Activated CD8-positive, alpha-beta T cell treated with anti-CD3 and anti-CD28 coated beads for 36 hours (primary cell): Measurements from ENCODE around the gene SLC35F3. TPM values are rescaled to one million over a fixed set of nuclear protein-coding genes. Genes with fewer than 3 reads are reported as not detected.

Source experiments
- ATAC-seq: fragments of 200-7000 bp; cut with Tn5 transposase; one replicate; pipeline ENCODE4 v1.10.0; 2021; ENCODE audit warnings: mild to moderate bottlenecking, moderate library complexity
- CTCF ChIA-PET: fragments of 350-600 bp; sonication (Branson Sonifier 250); formaldehyde crosslinking; loops from one replicate; lab custom pipeline; 2021; ENCODE audit warnings: antibody characterized with exemption; lab: Charles Lee
- POLR2A ChIA-PET: fragments of 350-600 bp; sonication (Branson Sonifier 250); formaldehyde crosslinking; loops from one replicate; lab custom pipeline; 2021; ENCODE audit warnings: antibody characterized with exemption; lab: Charles Lee
- DNase-seq: peaks from one replicate; pipeline ENCODE4 v3.0.0-alpha.2; 2020
- H3K27ac Mint-ChIP-seq: one replicate; pipeline ENCODE4 v1.8.0; 2021; ENCODE audit warnings: mild to moderate bottlenecking, mixed read lengths
- H3K27me3 Mint-ChIP-seq: one replicate; pipeline ENCODE4 v1.8.0; 2021; ENCODE audit warnings: mixed read lengths
- H3K36me3 Mint-ChIP-seq: one replicate; pipeline ENCODE4 v1.8.0; 2021; ENCODE audit warnings: low read depth, mixed read lengths
- H3K4me1 Mint-ChIP-seq: one replicate; pipeline ENCODE4 v1.8.0; 2021; ENCODE audit warnings: low read depth, mixed read lengths
- H3K4me3 Mint-ChIP-seq: one replicate; pipeline ENCODE4 v1.8.0; 2021; ENCODE audit warnings: mild to moderate bottlenecking, moderate library complexity, mixed read lengths
- H3K9me3 Mint-ChIP-seq: one replicate; pipeline ENCODE4 v1.8.0; 2021; ENCODE audit warnings: mixed read lengths
- intact Hi-C: fragments of 100-400 bp; cut with micrococcal nuclease; formaldehyde crosslinking; loops from one replicate; pipeline ENCODE4 v1.10.0; 2022
- total RNA-seq, 2 experiments: library from RNA; stranded (reverse); gene quantifications; one replicate each; pipeline ENCODE4 v1.2.3, GENCODE V29; 2021
- TF ChIP-seq, protein P1 (sequence below): fragments of 200-600 bp; IDR thresholded peaks from one replicate; pipeline ENCODE4 v1.8.0; 2022; ENCODE audit warnings: antibody characterized with exemption, mild to moderate bottlenecking

The SLC35F3 gene
- total RNA-seq, 2 experiments from 2014 or later = 3.1 to 3.5 TPM

DNA sequence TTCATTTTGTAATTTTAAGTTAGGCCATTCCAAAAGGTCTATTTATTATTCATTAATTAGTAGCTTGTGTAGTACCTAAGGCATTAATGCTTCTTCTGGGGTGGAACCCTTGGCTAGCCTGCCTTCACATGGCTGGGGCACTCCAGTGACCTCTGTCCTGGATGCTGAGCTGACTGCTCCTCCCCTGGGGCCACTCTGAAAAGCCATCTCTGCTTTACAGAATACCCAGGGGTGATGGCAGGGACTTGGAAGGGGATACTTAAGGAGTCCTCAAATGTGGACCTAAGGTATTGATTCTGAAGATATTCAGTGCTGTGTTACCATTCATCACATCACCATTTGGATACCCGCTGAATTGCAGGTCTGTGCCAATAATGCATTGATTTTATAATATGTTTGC is 281.0 kb downstream of the SLC35F3 start:
- Mint-ChIP-seq H3K36me3 (no peaks in the 10 kb centered on the region), H3K4me1 (no peaks in the 10 kb centered on the region), H3K27me3 (peaks cover 25% of the 10 kb centered on the region), H3K9me3 (peaks cover 4% of the 10 kb centered on the region), H3K4me3 (no peak overlapping the region), H3K27ac (no peak overlapping the region)
- POLR2A ChIA-PET = interaction anchor here (1.3 kb wide), 1 partner anchor 18 kb away, joined by 3 read pairs; no protein-coding TSS in a partner anchor
- TF ChIP-seq, protein P1, sequence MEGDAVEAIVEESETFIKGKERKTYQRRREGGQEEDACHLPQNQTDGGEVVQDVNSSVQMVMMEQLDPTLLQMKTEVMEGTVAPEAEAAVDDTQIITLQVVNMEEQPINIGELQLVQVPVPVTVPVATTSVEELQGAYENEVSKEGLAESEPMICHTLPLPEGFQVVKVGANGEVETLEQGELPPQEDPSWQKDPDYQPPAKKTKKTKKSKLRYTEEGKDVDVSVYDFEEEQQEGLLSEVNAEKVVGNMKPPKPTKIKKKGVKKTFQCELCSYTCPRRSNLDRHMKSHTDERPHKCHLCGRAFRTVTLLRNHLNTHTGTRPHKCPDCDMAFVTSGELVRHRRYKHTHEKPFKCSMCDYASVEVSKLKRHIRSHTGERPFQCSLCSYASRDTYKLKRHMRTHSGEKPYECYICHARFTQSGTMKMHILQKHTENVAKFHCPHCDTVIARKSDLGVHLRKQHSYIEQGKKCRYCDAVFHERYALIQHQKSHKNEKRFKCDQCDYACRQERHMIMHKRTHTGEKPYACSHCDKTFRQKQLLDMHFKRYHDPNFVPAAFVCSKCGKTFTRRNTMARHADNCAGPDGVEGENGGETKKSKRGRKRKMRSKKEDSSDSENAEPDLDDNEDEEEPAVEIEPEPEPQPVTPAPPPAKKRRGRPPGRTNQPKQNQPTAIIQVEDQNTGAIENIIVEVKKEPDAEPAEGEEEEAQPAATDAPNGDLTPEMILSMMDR = no peak
- intact Hi-C loops = no loop called here
- ATAC-seq = no peak
- CTCF ChIA-PET = interaction anchor here (1.7 to 2.4 kb wide), 2 partner anchors 125 kb away, joined by 6 to 8 read pairs; no protein-coding TSS in a partner anchor
- no peak for DNase-seq

- CTCF ChIA-PET = interaction anchor here (1.7 kb wide), 1 partner anchor 124 kb away, joined by 6 read pairs; no protein-coding TSS in a partner anchor
- Mint-ChIP-seq H3K36me3 (no peaks in the 10 kb centered on the region), H3K27ac (no peak overlapping the region), H3K27me3 (peaks cover 27% of the 10 kb centered on the region), H3K4me1 (no peaks in the 10 kb centered on the region), H3K4me3 (no peak overlapping the region), H3K9me3 (peaks cover 4% of the 10 kb centered on the region)
- POLR2A ChIA-PET = interaction anchor here (0.8 to 1.3 kb wide), 2 partner anchors 15 to 17 kb away, joined by 3 read pairs; no protein-coding TSS in a partner anchor
- intact Hi-C loops = no loop called here
- ATAC-seq (no peak), DNase-seq (peak; percentile 13)
- TF ChIP-seq, protein P1 = no peak
Observed at GRCh38 chr1:234186037-234186688, 281.7 kb downstream of the SLC35F3 start.

- ChIA-PET POLR2A (no interaction called here), CTCF (no interaction called here)
- H3K4me1 Mint-ChIP-seq = no peaks in the 10 kb centered on the region
- DNase-seq = peak; percentile 37
- no peaks in the 10 kb centered on the region for H3K36me3 Mint-ChIP-seq
- H3K27ac Mint-ChIP-seq = no peak overlapping the region
- peaks cover 32% of the 10 kb centered on the region for H3K27me3 Mint-ChIP-seq
- no peak for ATAC-seq
- TF ChIP-seq, protein P1 = no peak
- H3K9me3 Mint-ChIP-seq = peaks cover 6% of the 10 kb centered on the region
- H3K4me3 Mint-ChIP-seq = no peak overlapping the region
- intact Hi-C loops = no loop called here
Observed at GRCh38 chr1:234188454-234188792, 283.9 kb downstream of the SLC35F3 start.

DNA sequence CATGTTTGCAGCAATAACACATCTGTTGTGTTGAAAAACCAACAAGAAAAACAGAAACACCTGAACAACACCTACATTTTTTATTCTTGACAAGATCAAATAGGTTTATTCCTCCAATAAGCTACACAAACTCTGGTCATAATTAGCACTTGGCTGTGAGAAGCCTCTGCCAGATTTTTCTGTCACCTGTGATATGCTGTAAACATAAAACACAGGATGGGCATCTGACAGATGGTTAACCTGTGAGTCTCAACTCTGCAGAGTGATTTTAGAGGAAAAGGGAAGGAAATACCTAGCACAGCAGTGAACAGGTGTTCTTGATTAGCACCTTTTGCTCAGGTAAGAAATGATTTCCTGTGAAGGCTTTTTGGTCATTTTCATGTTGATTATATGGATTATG is 293.4 kb downstream of the SLC35F3 start:
- Mint-ChIP-seq H3K4me3 (no peak overlapping the region), H3K9me3 (no peaks in the 10 kb centered on the region), H3K4me1 (no peaks in the 10 kb centered on the region), H3K27ac (no peak overlapping the region), H3K36me3 (no peaks in the 10 kb centered on the region), H3K27me3 (peaks cover 10% of the 10 kb centered on the region)
- CTCF ChIA-PET = no interaction called here
- DNase-seq = no peak
- POLR2A ChIA-PET = no interaction called here
- intact Hi-C loops = no loop called here
- ATAC-seq = no peak
- TF ChIP-seq, protein P1 = no peak

- H3K9me3 Mint-ChIP-seq = no peaks in the 10 kb centered on the region
- no peak overlapping the region for H3K27ac Mint-ChIP-seq
- ATAC-seq = no peak
- intact Hi-C loops = no loop called here
- DNase-seq = no peak
- no peaks in the 10 kb centered on the region for H3K4me1 Mint-ChIP-seq
- H3K4me3 Mint-ChIP-seq = no peak overlapping the region
- ChIA-PET CTCF (interaction anchor here (1.0 kb wide), 1 partner anchor 111 kb away, joined by 3 read pairs; no protein-coding TSS in a partner anchor), POLR2A (no interaction called here)
- H3K36me3 Mint-ChIP-seq = no peaks in the 10 kb centered on the region
- TF ChIP-seq, protein P1 = no peak
- H3K27me3 Mint-ChIP-seq = peaks cover 3% of the 10 kb centered on the region
Observed at GRCh38 chr1:234199476-234200127, 295.1 kb downstream of the SLC35F3 start.
